Left forelimb (tissue), 1 donor: Measurements from ENCODE around the gene TRABD2B.
A peak's percentile ranks its signal among the peaks of the same experiment; 100 is the strongest.

Experiments
- DNase-seq: peaks from one replicate; pipeline ENCODE4 v3.0.0-alpha.2; 2018; ENCODE audit warnings: low spot score

Gene TRABD2B

GRCh38 chr1:47997289-47998200, at the start of gene TRABD2B:
TSS of gene TRABD2B (minus strand) at chr1:47997385.
- peak; percentile 90 for DNase-seq

- DNase-seq = no peak
Observed at GRCh38 chr1:48044311-48044710, 47.1 kb upstream of the TRABD2B start.

- no peak for DNase-seq
Observed at GRCh38 chr1:48043622-48044021, 46.4 kb upstream of the TRABD2B start.

- no peak for DNase-seq
Observed at GRCh38 chr1:48040154-48040553, 43.0 kb upstream of the TRABD2B start.

GRCh38 chr1:48039088-48040054, 42.2 kb upstream of the TRABD2B start:
- no peak for DNase-seq

- DNase-seq = no peak
Observed at GRCh38 chr1:48038270-48038767, 41.1 kb upstream of the TRABD2B start.

GRCh38 chr1:48036710-48037355, 39.6 kb upstream of the TRABD2B start:
- DNase-seq = peak; percentile 49

- DNase-seq = peak; percentile 61
Observed at GRCh38 chr1:48035371-48036141, 38.4 kb upstream of the TRABD2B start.

- peak; percentile 57 for DNase-seq
Observed at GRCh38 chr1:48033495-48034045, 36.4 kb upstream of the TRABD2B start.

- peak; percentile 31 for DNase-seq
Observed at GRCh38 chr1:48031676-48032075, 34.5 kb upstream of the TRABD2B start.

GRCh38 chr1:48030696-48031365, 33.6 kb upstream of the TRABD2B start:
- DNase-seq = no peak

GRCh38 chr1:48030211-48030610, 33.0 kb upstream of the TRABD2B start:
- no peak for DNase-seq

GRCh38 chr1:48028218-48029069, 31.3 kb upstream of the TRABD2B start:
- DNase-seq = no peak

- DNase-seq = no peak
Observed at GRCh38 chr1:48027533-48027835, 30.3 kb upstream of the TRABD2B start.

- DNase-seq = no peak
Observed at GRCh38 chr1:48026701-48027532, 29.7 kb upstream of the TRABD2B start.

- no peak for DNase-seq
Observed at GRCh38 chr1:48026275-48026674, 29.1 kb upstream of the TRABD2B start.

- peak; percentile 18 for DNase-seq
Observed at GRCh38 chr1:48025076-48025475, 27.9 kb upstream of the TRABD2B start.

GRCh38 chr1:48023488-48023887, 26.3 kb upstream of the TRABD2B start:
- no peak for DNase-seq

GRCh38 chr1:48022306-48022705, 25.1 kb upstream of the TRABD2B start:
- DNase-seq = no peak
